ENCODE measurements around the gene IGF2BP3. TPM values are rescaled to one million over a fixed set of nuclear protein-coding genes. Genes with fewer than 3 reads are reported as not detected.

Gene IGF2BP3
- total RNA-seq, 1 experiment from 2014 or later = 80.2 TPM

- no peak for TF ChIP-seq POLR2AphosphoS5 (IDR thresholded peaks at IDR 0.05; ENCODE audit: low read depth, low read length)
- TF ChIP-seq, protein P1, sequence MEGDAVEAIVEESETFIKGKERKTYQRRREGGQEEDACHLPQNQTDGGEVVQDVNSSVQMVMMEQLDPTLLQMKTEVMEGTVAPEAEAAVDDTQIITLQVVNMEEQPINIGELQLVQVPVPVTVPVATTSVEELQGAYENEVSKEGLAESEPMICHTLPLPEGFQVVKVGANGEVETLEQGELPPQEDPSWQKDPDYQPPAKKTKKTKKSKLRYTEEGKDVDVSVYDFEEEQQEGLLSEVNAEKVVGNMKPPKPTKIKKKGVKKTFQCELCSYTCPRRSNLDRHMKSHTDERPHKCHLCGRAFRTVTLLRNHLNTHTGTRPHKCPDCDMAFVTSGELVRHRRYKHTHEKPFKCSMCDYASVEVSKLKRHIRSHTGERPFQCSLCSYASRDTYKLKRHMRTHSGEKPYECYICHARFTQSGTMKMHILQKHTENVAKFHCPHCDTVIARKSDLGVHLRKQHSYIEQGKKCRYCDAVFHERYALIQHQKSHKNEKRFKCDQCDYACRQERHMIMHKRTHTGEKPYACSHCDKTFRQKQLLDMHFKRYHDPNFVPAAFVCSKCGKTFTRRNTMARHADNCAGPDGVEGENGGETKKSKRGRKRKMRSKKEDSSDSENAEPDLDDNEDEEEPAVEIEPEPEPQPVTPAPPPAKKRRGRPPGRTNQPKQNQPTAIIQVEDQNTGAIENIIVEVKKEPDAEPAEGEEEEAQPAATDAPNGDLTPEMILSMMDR (IDR thresholded peaks at IDR 0.05) = no peak
- TF ChIP-seq, protein P2, sequence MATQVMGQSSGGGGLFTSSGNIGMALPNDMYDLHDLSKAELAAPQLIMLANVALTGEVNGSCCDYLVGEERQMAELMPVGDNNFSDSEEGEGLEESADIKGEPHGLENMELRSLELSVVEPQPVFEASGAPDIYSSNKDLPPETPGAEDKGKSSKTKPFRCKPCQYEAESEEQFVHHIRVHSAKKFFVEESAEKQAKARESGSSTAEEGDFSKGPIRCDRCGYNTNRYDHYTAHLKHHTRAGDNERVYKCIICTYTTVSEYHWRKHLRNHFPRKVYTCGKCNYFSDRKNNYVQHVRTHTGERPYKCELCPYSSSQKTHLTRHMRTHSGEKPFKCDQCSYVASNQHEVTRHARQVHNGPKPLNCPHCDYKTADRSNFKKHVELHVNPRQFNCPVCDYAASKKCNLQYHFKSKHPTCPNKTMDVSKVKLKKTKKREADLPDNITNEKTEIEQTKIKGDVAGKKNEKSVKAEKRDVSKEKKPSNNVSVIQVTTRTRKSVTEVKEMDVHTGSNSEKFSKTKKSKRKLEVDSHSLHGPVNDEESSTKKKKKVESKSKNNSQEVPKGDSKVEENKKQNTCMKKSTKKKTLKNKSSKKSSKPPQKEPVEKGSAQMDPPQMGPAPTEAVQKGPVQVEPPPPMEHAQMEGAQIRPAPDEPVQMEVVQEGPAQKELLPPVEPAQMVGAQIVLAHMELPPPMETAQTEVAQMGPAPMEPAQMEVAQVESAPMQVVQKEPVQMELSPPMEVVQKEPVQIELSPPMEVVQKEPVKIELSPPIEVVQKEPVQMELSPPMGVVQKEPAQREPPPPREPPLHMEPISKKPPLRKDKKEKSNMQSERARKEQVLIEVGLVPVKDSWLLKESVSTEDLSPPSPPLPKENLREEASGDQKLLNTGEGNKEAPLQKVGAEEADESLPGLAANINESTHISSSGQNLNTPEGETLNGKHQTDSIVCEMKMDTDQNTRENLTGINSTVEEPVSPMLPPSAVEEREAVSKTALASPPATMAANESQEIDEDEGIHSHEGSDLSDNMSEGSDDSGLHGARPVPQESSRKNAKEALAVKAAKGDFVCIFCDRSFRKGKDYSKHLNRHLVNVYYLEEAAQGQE (IDR thresholded peaks at IDR 0.05; ENCODE audit: insufficient read depth in 1 of 2, low read depth in 2 of 2, low read length in 1 of 2) = no peak
- Histone ChIP-seq H3K27ac (ENCODE audit: low read length) (no peak overlapping the region), H3K9me3 (ENCODE audit: control insufficient read depth, insufficient read depth, low read depth, low read length) (no peaks in the 10 kb centered on the region), H3K4me3 (ENCODE audit: low read depth in 2 of 2, low read length in 2 of 2) (no peak overlapping the region), H3K4me1 (ENCODE audit: control insufficient read depth, insufficient read depth, low read length) (no peaks in the 10 kb centered on the region), H3K36me3 (ENCODE audit: control insufficient read depth, insufficient read depth, low read length) (no peaks in the 10 kb centered on the region; the same call in 1 of the 2 replicates), H3K27me3 (ENCODE audit: control insufficient read depth, insufficient read depth, low read length) (no peaks in the 10 kb centered on the region)
- no TSS peak for BruUV-seq (replicated peaks)
- intact Hi-C loops (cut with micrococcal nuclease; ENCODE audit: unreplicated experiment) = no loop called here
- ATAC-seq (no peak), DNase-seq (ENCODE audit: low read depth, low spot score) (no peak)
- in situ Hi-C loops (cut with HindIII; ENCODE audit: low pct_unique_long_range_greater_than_20kb, low sequenced_read_pairs) = no loop called here
- ChIA-PET CTCF (interaction anchor here (0.7 kb wide), 1 partner anchor 12 kb away, joined by 4 read pairs; no protein-coding TSS in a partner anchor), POLR2A (no interaction called here)
Measured at GRCh38 chr7:23369695-23370404, 100.4 kb downstream of the IGF2BP3 start.

DNA sequence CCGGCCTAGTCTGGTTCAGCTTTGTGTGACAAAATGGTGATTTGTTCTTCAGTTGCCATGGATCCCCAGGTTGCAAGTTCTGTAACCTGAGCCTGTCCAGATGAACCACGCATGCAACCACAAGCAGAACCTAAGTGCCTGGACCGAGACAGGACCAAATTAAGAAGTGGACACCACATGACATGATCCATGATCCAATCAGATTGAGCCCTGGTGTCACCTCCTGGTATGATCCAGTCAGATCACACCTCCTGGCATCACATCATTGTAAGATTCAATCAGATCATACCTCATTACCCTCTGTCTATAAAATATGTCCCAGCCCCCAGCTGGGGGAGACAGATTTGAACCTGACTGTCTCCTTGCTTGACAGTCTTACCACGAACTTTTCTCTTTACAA lies 101.2 kb downstream of the IGF2BP3 start:
- intact Hi-C loops (cut with micrococcal nuclease; ENCODE audit: unreplicated experiment) = no loop called here
- ATAC-seq (no peak), DNase-seq (ENCODE audit: low read depth, low spot score) (no peak)
- Histone ChIP-seq H3K4me3 (ENCODE audit: low read depth in 2 of 2, low read length in 2 of 2) (no peak overlapping the region), H3K27me3 (ENCODE audit: control insufficient read depth, insufficient read depth, low read length) (no peaks in the 10 kb centered on the region), H3K9me3 (ENCODE audit: control insufficient read depth, insufficient read depth, low read depth, low read length) (no peaks in the 10 kb centered on the region), H3K4me1 (ENCODE audit: control insufficient read depth, insufficient read depth, low read length) (no peaks in the 10 kb centered on the region), H3K36me3 (ENCODE audit: control insufficient read depth, insufficient read depth, low read length) (no peaks in the 10 kb centered on the region; the same call in 1 of the 2 replicates), H3K27ac (ENCODE audit: low read length) (no peak overlapping the region)
- in situ Hi-C loops (cut with HindIII; ENCODE audit: low pct_unique_long_range_greater_than_20kb, low sequenced_read_pairs) = no loop called here
- ChIA-PET CTCF (no interaction called here), POLR2A (no interaction called here)
- TF ChIP-seq POLR2AphosphoS5 (IDR thresholded peaks at IDR 0.05; ENCODE audit: low read depth, low read length) (no peak), SIN3A (IDR thresholded peaks at IDR 0.05; ENCODE audit: borderline replicate concordance, insufficient read depth, low read depth, low read length) (no peak), TCF7L2 (IDR thresholded peaks at IDR 0.05; ENCODE audit: low read depth, low read length) (no peak)
- TF ChIP-seq, protein P1 (IDR thresholded peaks at IDR 0.05) = no peak
- TF ChIP-seq, protein P2 (IDR thresholded peaks at IDR 0.05; ENCODE audit: insufficient read depth in 1 of 2, low read depth in 2 of 2, low read length in 1 of 2) = no peak
- BruUV-seq (replicated peaks) = no TSS peak

All from Panc1 (cell line).